K562 (cell line): ENCODE measurements around the gene DIRAS3. TPM values are rescaled to one million over a fixed set of nuclear protein-coding genes. Genes with fewer than 3 reads are reported as not detected.

Source experiments
- CBFA2T2 ChIP-seq: fragments of 450-650 bp; conservative IDR thresholded peaks from 2 replicates; pipeline ENCODE4 v1.6.1; 2017; ENCODE audit warnings: mild to moderate bottlenecking
- CBX1 ChIP-seq: sonication (generic); IDR thresholded peaks from 2 replicates; pipeline ENCODE4 v1.6.1; 2016; ENCODE audit warnings: antibody characterized with exemption, low read depth, mild to moderate bottlenecking
- CREB1 ChIP-seq, 2 experiments: sonication (generic) in 1 of 2; formaldehyde crosslinking in 1 of 2; IDR thresholded peaks; 2 replicates each; pipeline versions ENCODE4 v1.6.1 to v1.8.0; 2012 to 2022; ENCODE audit warnings: inconsistent platforms in 1 of 2, mild to moderate bottlenecking in 1 of 2, missing genetic modification reagents in 1 of 2, moderate library complexity in 1 of 2
- CREM ChIP-seq: IDR thresholded peaks from 2 replicates; pipeline ENCODE4 v1.6.1; 2014; ENCODE audit warnings: antibody characterized with exemption, low read depth
- CTBP1 ChIP-seq: fragments of 450-650 bp; IDR thresholded peaks from 2 replicates; pipeline ENCODE4 v1.6.1; 2016; ENCODE audit warnings: borderline replicate concordance
- DNMT1 ChIP-seq: fragments of 450-650 bp; IDR thresholded peaks from 2 replicates; pipeline ENCODE4 v1.6.1; 2016; ENCODE audit warnings: antibody characterized with exemption, mild to moderate bottlenecking
- FOS ChIP-seq: IDR thresholded peaks from 3 replicates; pipeline ENCODE4 v1.6.1; 2011; ENCODE audit not compliant: insufficient read length; ENCODE audit errors: extremely low read depth
- GABPA ChIP-seq: fragments of 200-800 bp; sonication (Bioruptor generic); conservative IDR thresholded peaks from 2 replicates; pipeline ENCODE4 v1.6.1; 2016; ENCODE audit warnings: low read depth, missing genetic modification characterization, missing compliant biosample characterization
- GABPB1 ChIP-seq: sonication (generic); formaldehyde crosslinking; IDR thresholded peaks from 2 replicates; pipeline ENCODE4 v1.8.0; 2022; ENCODE audit warnings: mild to moderate bottlenecking, missing genetic modification reagents
- HOXB6 ChIP-seq: fragments of 250-450 bp; sonication (Bioruptor Pico); IDR thresholded peaks from 2 replicates; pipeline ENCODE4 v1.5.1; 2022; ENCODE audit warnings: mild to moderate bottlenecking, borderline replicate concordance
- MAX ChIP-seq: sonication (generic); formaldehyde crosslinking; IDR thresholded peaks from 2 replicates; pipeline ENCODE4 v1.9.0; 2022; ENCODE audit warnings: mild to moderate bottlenecking, missing genetic modification reagents
- NCOA4 ChIP-seq: fragments of 450-650 bp; IDR thresholded peaks from 2 replicates; pipeline ENCODE4 v1.6.1; 2018; ENCODE audit warnings: mild to moderate bottlenecking; ENCODE audit not compliant: partially characterized antibody
- RAD21 ChIP-seq, 2 experiments: fragments of 250-450 bp in 1 of 2; fragments of 450-650 bp in 1 of 2; sonication (Bioruptor Pico) in 1 of 2; formaldehyde crosslinking in 1 of 2; IDR thresholded peaks in 1 of 2; conservative IDR thresholded peaks in 1 of 2; 2 replicates each; pipeline versions ENCODE4 v1.4.0 to v1.8.0; 2020 to 2022; ENCODE audit warnings: mild to moderate bottlenecking in 2 of 2, moderate library complexity in 1 of 2
- TBP ChIP-seq: optimal IDR thresholded peaks from 2 replicates; pipeline ENCODE3; 2011; ENCODE audit warnings: low read depth, low read length, improper control_type of control experiment
- TFAP4 ChIP-seq: sonication (generic); formaldehyde crosslinking; IDR thresholded peaks from 2 replicates; pipeline ENCODE4 v1.8.0; 2022; ENCODE audit warnings: missing genetic modification reagents, mild to moderate bottlenecking, moderate library complexity, borderline replicate concordance
- WHSC1 ChIP-seq: IDR thresholded peaks from one replicate; pipeline ENCODE4 v1.6.1; 2012; ENCODE audit warnings: low read length, control low read depth, inconsistent platforms
- ZBTB11 ChIP-seq, 3 experiments: fragments of 200-800 bp in 1 of 3; fragments of 250-450 bp in 1 of 3; fragments of 450-650 bp in 1 of 3; sonication (Bioruptor Pico) in 1 of 3; sonication (Bioruptor generic) in 1 of 3; formaldehyde crosslinking in 1 of 3; IDR thresholded peaks; 2 replicates each; pipeline versions ENCODE4 v1.6.1 to v1.8.0; 2016 to 2022; ENCODE audit warnings: mild to moderate bottlenecking in 2 of 3, missing genetic modification characterization in 2 of 3, missing compliant biosample characterization in 1 of 3, moderate library complexity in 1 of 3
- ZEB2 ChIP-seq: fragments of 450-650 bp; IDR thresholded peaks from 2 replicates; pipeline ENCODE4 v1.6.1; 2016
- ZNF316 ChIP-seq: fragments of 450-650 bp; IDR thresholded peaks from 2 replicates; pipeline ENCODE4 v1.6.1; 2016
- polyA plus RNA-seq, 8 experiments: library from polyadenylated mRNA; depleted of rRNA in 4 of 8; stranded (reverse) in 5 of 8; unstranded in 3 of 8; fragments of >200 nt; fragmentation: Nextera tagmentation in 2 of 8; fragmentation: Illumina TruSeq in 1 of 8; extraction: Ambion mirVana in 2 of 8; extraction: Trizol in 1 of 8; gene quantifications; 2 replicates each; pipeline versions ENCODE4 v1.2.1 to v1.2.3, GENCODE V29; 2011 to 2014; ENCODE audit warnings: inconsistent platforms in 1 of 8, missing spikeins in 1 of 8
- total RNA-seq, 7 experiments: library from RNA; depleted of rRNA in 6 of 7; stranded (reverse); fragments of >200 nt in 6 of 7; fragmentation: Illumina TruSeq in 2 of 7; extraction: Trizol in 2 of 7; gene quantifications; 2 replicates each; pipeline versions ENCODE4 v1.2.1 to v1.2.3, GENCODE V29; 2011 to 2021; ENCODE audit warnings: low replicate concordance in 1 of 7

Gene DIRAS3
- total and polyA plus RNA-seq, 9 of the 15 experiments (the other 6 are each of a cell fraction or from before 2014, with no cell fraction given) = 7.9 to 96.1 (median 41.7) TPM

GRCh38 chr1:68046885-68047658 lies 3.4 kb downstream of the DIRAS3 start (continued):
- TF ChIP-seq ZBTB11 (CRISPR knock-in tag; IDR thresholded peaks at IDR 0.05) (peak in 1 of 3 experiments; percentile 91; a peak in 2 of 6 replicates), RAD21 (CRISPR knock-in tag; conservative IDR thresholded peaks at IDR 0.05 in 1 of 2, IDR thresholded peaks at IDR 0.05 in 1 of 2) (0 out of 4 replicates have a peak, but pooled peaks of 1 of the 2 experiments have one; percentile 1), TBP (peak; percentile 13), WHSC1 (no peak), HOXB6 (CRISPR knock-in tag) (no peak), CTBP1 (peak; percentile 71; the same call in 1 of the 2 replicates), GABPB1 (0 out of 2 replicates have a peak, but pooled peaks have one; percentile 64), CREB1 (IDR thresholded peaks at IDR 0.05) (peak; percentile 17; the same call in 1 of the 2 replicates), CREB1 (CRISPR knock-in tag; IDR thresholded peaks at IDR 0.05) (0 out of 2 replicates have a peak, but pooled peaks have one; percentile 26), CREM (peak; percentile 64), MAX (CRISPR knock-in tag) (peak; percentile 43), CBX1 (0 out of 2 replicates have a peak, but pooled peaks have one; percentile 52), FOS (no peak), DNMT1 (no peak), CBFA2T2 (no peak), ZEB2 (0 out of 2 replicates have a peak, but pooled peaks have one; percentile 15), ZNF316 (no peak), TFAP4 (CRISPR knock-in tag) (peak; percentile 57; the same call in 1 of the 2 replicates), NCOA4 (no peak), GABPA (peak; percentile 63)
